ENCODE measurements around the gene ENPP5. TPM values are rescaled to one million over a fixed set of nuclear protein-coding genes. Genes with fewer than 3 reads are reported as not detected.

The ENPP5 gene
- polyA plus RNA-seq, 3 donors: 13.2 to 22.1 (median 18.3) TPM

DNA sequence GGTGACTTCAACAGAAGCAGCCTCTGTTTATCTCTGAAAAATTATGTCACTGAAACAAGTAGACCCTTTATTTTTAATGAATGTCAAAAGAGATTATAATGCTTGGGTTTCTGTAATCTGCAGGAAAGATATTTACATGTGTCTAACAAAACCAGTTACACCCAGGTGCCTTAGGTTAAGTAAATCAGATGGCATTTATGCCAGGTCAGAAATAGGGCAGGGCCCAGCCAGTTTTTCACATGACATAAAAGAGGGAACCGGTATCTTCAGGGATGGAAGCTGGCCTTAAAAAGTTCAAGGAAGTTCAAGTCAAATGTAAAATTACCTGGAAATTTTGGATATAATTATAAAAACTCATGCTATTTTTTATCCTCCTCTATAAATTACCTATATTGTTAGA is 55.1 kb downstream of the ENPP5 start:
- DNase-seq: no peak

DNA sequence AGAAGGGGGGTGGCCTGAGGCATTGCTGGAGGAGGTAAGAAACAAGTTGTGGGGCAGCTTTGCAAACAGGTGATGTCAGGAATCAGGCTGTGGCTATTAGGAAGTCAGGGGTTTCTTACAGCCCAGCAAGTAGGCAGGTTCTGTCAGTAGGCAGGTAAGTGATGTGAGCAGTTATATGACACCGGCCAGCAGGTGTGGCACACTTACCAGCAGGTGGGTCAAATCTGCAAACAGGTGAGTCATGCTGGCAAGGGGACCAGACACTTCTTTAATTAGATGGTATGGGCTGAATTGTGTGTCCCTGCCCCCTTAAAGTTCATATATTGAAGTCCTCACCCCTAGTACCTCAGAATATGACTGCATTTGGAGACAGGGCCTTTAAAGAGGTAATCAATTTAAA is 57.4 kb downstream of the ENPP5 start:
- no peak for DNase-seq

Other genes with a start within 250 kb of the ENPP5 start
- 100 to 1,000 TPM; 191 to 218 (median 212) TPM for gene CLIC5, start 155.1 kb downstream of the ENPP5 start, polyA plus RNA-seq (ENCODE audit: insufficient read length in 3 of 3)
- 10 to 100 TPM; 13.5 to 16.2 (median 15.9) TPM for gene ENPP4, start 41.0 kb downstream of the ENPP5 start, polyA plus RNA-seq (ENCODE audit: insufficient read length in 3 of 3)

Measured in renal pelvis (tissue), 4 donors.